Right atrium auricular region (tissue), 2 donors: ENCODE data around the gene NAA10. TPM values are rescaled to one million over a fixed set of nuclear protein-coding genes. Genes with fewer than 3 reads are reported as not detected.

Experiments used
- DNase-seq: peaks from one replicate; pipeline ENCODE4 v3.0.0-alpha.2; 2019; ENCODE audit warnings: low spot score
- H3K27ac ChIP-seq, 2 donors: fragments of 200-600 bp; sonication (generic); 1 replicate in 1 of 2; 2 replicates in 1 of 2; pipeline ENCODE4 v1.5.1; 2016 to 2019
- H3K27me3 ChIP-seq, 2 donors: fragments of 200-600 bp; sonication (generic); one replicate each; pipeline versions ENCODE4 v1.5.1 to v1.6.0; 2017 to 2019
- H3K36me3 ChIP-seq: fragments of 200-600 bp; sonication (generic); one replicate; pipeline ENCODE4 v1.5.1; 2016
- H3K4me1 ChIP-seq, 2 donors: fragments of 200-600 bp; sonication (generic); one replicate each; pipeline versions ENCODE4 v1.5.1 to v1.6.0; 2017 to 2019
- H3K4me3 ChIP-seq, 2 donors: fragments of 200-600 bp; sonication (generic); 1 replicate in 1 of 2; 2 replicates in 1 of 2; pipeline ENCODE4 v1.5.1; 2017 to 2019; ENCODE audit warnings: mild to moderate bottlenecking in 1 of 2, moderate library complexity in 1 of 2
- H3K9me3 ChIP-seq, 2 donors: fragments of 200-600 bp; sonication (generic); one replicate each; pipeline ENCODE4 v1.5.1; 2019
- CTCF ChIP-seq, 2 donors: fragments of 200-600 bp; sonication (generic); IDR thresholded peaks; one replicate each; pipeline ENCODE4 v1.5.1; 2019; ENCODE audit warnings: antibody characterized with exemption in 2 of 2
- total RNA-seq, 2 donors: library from RNA; depleted of rRNA; stranded (reverse); fragments of >200 nt; gene quantifications; one replicate each; pipeline ENCODE4 v1.1.0, GENCODE V29; 2016

Gene NAA10
- total RNA-seq, 2 donors from 2014 or later = 66.5 to 70.2 TPM

- peaks cover 0 to 3% of the 10 kb centered on the region in 2 donors for H3K27me3 ChIP-seq
- H3K4me1 ChIP-seq = no peaks in the 10 kb centered on the region
- DNase-seq = no peak
- no peak for TF ChIP-seq CTCF (IDR thresholded peaks at IDR 0.05)
- no peaks in the 10 kb centered on the region for H3K9me3 ChIP-seq
- H3K27ac ChIP-seq = no peak overlapping the region
- no peaks in the 10 kb centered on the region for H3K36me3 ChIP-seq
- H3K4me3 ChIP-seq = no peak overlapping the region
Measured at GRCh38 chrX:153909024-153909979, 25.5 kb downstream of the NAA10 start.

GRCh38 chrX:153908219-153908860, 26.5 kb downstream of the NAA10 start:
- TF ChIP-seq CTCF (IDR thresholded peaks at IDR 0.05) = no peak
- no peak for DNase-seq
- no peak overlapping the region for H3K4me3 ChIP-seq
- H3K36me3 ChIP-seq = no peaks in the 10 kb centered on the region
- peaks cover 0 to 3% of the 10 kb centered on the region in 2 donors for H3K27me3 ChIP-seq
- no peak overlapping the region for H3K27ac ChIP-seq
- no peaks in the 10 kb centered on the region for H3K4me1 ChIP-seq
- no peaks in the 10 kb centered on the region for H3K9me3 ChIP-seq

- Histone ChIP-seq H3K27me3 (peaks cover 0 to 3% of the 10 kb centered on the region in 2 donors), H3K9me3 (no peaks in the 10 kb centered on the region), H3K36me3 (no peaks in the 10 kb centered on the region), H3K4me1 (peaks cover 0 to 6% of the 10 kb centered on the region in 2 donors), H3K4me3 (no peak overlapping the region), H3K27ac (no peak overlapping the region)
- no peak for TF ChIP-seq CTCF (IDR thresholded peaks at IDR 0.05)
- DNase-seq = no peak
Measured at GRCh38 chrX:153907456-153907855, 27.4 kb downstream of the NAA10 start.

DNA sequence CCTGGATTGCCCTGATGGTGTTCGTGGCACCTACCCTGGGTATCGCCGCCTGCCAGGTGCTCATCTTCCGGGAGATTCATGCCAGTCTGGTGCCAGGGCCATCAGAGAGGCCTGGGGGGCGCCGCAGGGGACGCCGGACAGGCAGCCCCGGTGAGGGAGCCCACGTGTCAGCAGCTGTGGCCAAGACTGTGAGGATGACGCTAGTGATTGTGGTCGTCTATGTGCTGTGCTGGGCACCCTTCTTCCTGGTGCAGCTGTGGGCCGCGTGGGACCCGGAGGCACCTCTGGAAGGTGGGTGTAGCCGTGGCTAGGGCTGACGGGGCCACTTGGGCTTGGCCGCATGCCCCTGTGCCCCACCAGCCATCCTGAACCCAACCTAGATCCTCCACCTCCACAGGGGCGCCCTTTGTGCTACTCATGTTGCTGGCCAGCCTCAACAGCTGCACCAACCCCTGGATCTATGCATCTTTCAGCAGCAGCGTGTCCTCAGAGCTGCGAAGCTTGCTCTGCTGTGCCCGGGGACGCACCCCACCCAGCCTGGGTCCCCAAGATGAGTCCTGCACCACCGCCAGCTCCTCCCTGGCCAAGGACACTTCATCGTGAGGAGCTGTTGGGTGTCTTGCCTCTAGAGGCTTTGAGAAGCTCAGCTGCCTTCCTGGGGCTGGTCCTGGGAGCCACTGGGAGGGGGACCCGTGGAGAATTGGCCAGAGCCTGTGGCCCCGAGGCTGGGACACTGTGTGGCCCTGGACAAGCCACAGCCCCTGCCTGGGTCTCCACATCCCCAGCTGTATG, 28.5 kb downstream of the NAA10 start:
- Histone ChIP-seq H3K27ac (no peak overlapping the region), H3K36me3 (no peaks in the 10 kb centered on the region), H3K4me3 (no peak overlapping the region), H3K4me1 (peaks cover 0 to 17% of the 10 kb centered on the region in 2 donors), H3K27me3 (peaks cover 0 to 3% of the 10 kb centered on the region in 2 donors), H3K9me3 (no peaks in the 10 kb centered on the region)
- no peak for TF ChIP-seq CTCF (IDR thresholded peaks at IDR 0.05)
- DNase-seq = no peak

DNA sequence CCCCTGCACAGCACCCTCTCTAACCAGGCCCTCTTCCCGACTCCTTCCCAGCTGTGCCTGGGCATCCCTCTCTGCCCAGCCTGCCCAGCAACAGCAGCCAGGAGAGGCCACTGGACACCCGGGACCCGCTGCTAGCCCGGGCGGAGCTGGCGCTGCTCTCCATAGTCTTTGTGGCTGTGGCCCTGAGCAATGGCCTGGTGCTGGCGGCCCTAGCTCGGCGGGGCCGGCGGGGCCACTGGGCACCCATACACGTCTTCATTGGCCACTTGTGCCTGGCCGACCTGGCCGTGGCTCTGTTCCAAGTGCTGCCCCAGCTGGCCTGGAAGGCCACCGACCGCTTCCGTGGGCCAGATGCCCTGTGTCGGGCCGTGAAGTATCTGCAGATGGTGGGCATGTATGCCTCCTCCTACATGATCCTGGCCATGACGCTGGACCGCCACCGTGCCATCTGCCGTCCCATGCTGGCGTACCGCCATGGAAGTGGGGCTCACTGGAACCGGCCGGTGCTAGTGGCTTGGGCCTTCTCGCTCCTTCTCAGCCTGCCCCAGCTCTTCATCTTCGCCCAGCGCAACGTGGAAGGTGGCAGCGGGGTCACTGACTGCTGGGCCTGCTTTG, 29.2 kb downstream of the NAA10 start:
- Histone ChIP-seq H3K4me3 (peak overlapping the region; percentile 14 to 39), H3K9me3 (no peaks in the 10 kb centered on the region), H3K27ac (no peak overlapping the region), H3K4me1 (peaks cover 0 to 23% of the 10 kb centered on the region in 2 donors), H3K27me3 (peaks cover 0 to 3% of the 10 kb centered on the region in 2 donors), H3K36me3 (no peaks in the 10 kb centered on the region)
- no peak for DNase-seq
- TF ChIP-seq CTCF (IDR thresholded peaks at IDR 0.05) = no peak
